CD4-positive, alpha-beta T cell (primary cell): ENCODE data around the gene CIDEB. TPM values are rescaled to one million over a fixed set of nuclear protein-coding genes. Genes with fewer than 3 reads are reported as not detected.

Experiments used
- ATAC-seq: fragments of 200-7000 bp; cut with Tn5 transposase; one replicate; pipeline ENCODE4 v1.10.0; 2022; ENCODE audit warnings: mild to moderate bottlenecking; ENCODE audit not compliant: poor library complexity
- CTCF ChIA-PET: fragments of 350-600 bp; sonication (Branson Sonifier 250); formaldehyde crosslinking; loops from one replicate; lab custom pipeline; 2021; ENCODE audit warnings: antibody characterized with exemption, inconsistent platforms; lab: Charles Lee
- POLR2A ChIA-PET: fragments of 350-600 bp; sonication (Branson Sonifier 250); formaldehyde crosslinking; loops from one replicate; lab custom pipeline; 2021; ENCODE audit warnings: antibody characterized with exemption, inconsistent platforms; lab: Charles Lee
- DNase-seq, 14 experiments: peaks; one replicate each; pipeline ENCODE4 v3.0.0-alpha.2; 2013 to 2020; ENCODE audit warnings: mixed read lengths in 2 of 14
- H3K27ac ChIP-seq, 2 donors: one replicate each; pipeline versions ENCODE4 v1.5.1 to v1.7.0; 2013; ENCODE audit warnings: low read length in 2 of 2, low read depth in 1 of 2, mild to moderate bottlenecking in 1 of 2
- H3K27me3 ChIP-seq, 2 experiments: 1 replicate in 1 of 2; 2 replicates in 1 of 2; pipeline versions ENCODE4 v1.6.1 to v1.7.0; 2013; ENCODE audit warnings: low read length in 2 of 2, control low read depth in 1 of 2, mild to moderate bottlenecking in 1 of 2, moderate library complexity in 1 of 2; ENCODE audit not compliant: insufficient read depth in 2 of 2, control insufficient read depth in 1 of 2
- H3K36me3 ChIP-seq: one replicate; pipeline ENCODE4 v1.6.1; 2013; ENCODE audit warnings: low read length, control low read depth; ENCODE audit not compliant: insufficient read depth
- H3K4me1 ChIP-seq: one replicate; pipeline ENCODE4 v1.6.1; 2013; ENCODE audit warnings: low read length, control low read depth; ENCODE audit not compliant: insufficient read depth
- H3K4me3 ChIP-seq: one replicate; pipeline ENCODE4 v1.5.1; 2013; ENCODE audit warnings: mild to moderate bottlenecking, low read length, moderate library complexity
- H3K9me3 ChIP-seq, 2 experiments: 1 replicate in 1 of 2; 2 replicates in 1 of 2; pipeline versions ENCODE4 v1.6.1 to v1.7.0; 2013; ENCODE audit warnings: low read length in 2 of 2, mild to moderate bottlenecking in 2 of 2, control low read depth in 1 of 2, moderate library complexity in 1 of 2; ENCODE audit not compliant: control insufficient read depth in 1 of 2, insufficient read depth in 1 of 2
- H3K27ac Mint-ChIP-seq: one replicate; pipeline ENCODE4 v1.8.0; 2020; ENCODE audit warnings: mixed read lengths
- H3K27me3 Mint-ChIP-seq: one replicate; pipeline ENCODE4 v1.8.0; 2021; ENCODE audit warnings: mixed read lengths
- H3K36me3 Mint-ChIP-seq: one replicate; pipeline ENCODE4 v1.8.0; 2021; ENCODE audit warnings: low read depth, mixed read lengths
- H3K4me1 Mint-ChIP-seq: one replicate; pipeline ENCODE4 v1.8.0; 2021; ENCODE audit warnings: low read depth, mixed read lengths
- H3K4me3 Mint-ChIP-seq: one replicate; pipeline ENCODE4 v1.8.0; 2020; ENCODE audit warnings: mild to moderate bottlenecking, mixed read lengths
- H3K9me3 Mint-ChIP-seq: one replicate; pipeline ENCODE4 v1.8.0; 2020; ENCODE audit warnings: mixed read lengths
- CTCF ChIP-seq: fragments of 200-600 bp; IDR thresholded peaks from one replicate; pipeline ENCODE4 v1.8.0; 2022; ENCODE audit warnings: antibody characterized with exemption, mild to moderate bottlenecking
- intact Hi-C, 2 experiments: fragments of 100-400 bp; cut with DNase I in 1 of 2; cut with micrococcal nuclease in 1 of 2; formaldehyde crosslinking; loops; one replicate each; pipeline versions ENCODE4 v1.15.1 to v1.9.0; 2023 to 2025; cut with DNase I, micrococcal nuclease
- total RNA-seq, 174 experiments: library from RNA in 2 of 174; stranded (reverse) in 2 of 174; gene quantifications; one replicate each; pipeline ENCODE4 v1.2.3 and lab custom pipeline; 2021 to 2026

Gene CIDEB
- total RNA-seq, 2 experiments from 2014 or later: 7.4 to 9.2 TPM

GRCh38 chr14:24322672-24323071 is 14.9 kb upstream of the CIDEB start:
- Mint-ChIP-seq H3K9me3 (no peaks in the 10 kb centered on the region), H3K4me3 (no peak overlapping the region), H3K27ac (no peak overlapping the region), H3K4me1 (peaks cover 5% of the 10 kb centered on the region), H3K27me3 (peaks cover 10% of the 10 kb centered on the region), H3K36me3 (no peaks in the 10 kb centered on the region)
- Histone ChIP-seq H3K27ac (no peak overlapping the region), H3K36me3 (no peaks in the 10 kb centered on the region), H3K4me1 (peaks cover 8% of the 10 kb centered on the region), H3K4me3 (no peak overlapping the region), H3K27me3 (no peaks in the 10 kb centered on the region), H3K9me3 (peaks cover 0 to 4% of the 10 kb centered on the region in 2 experiments)
- ATAC-seq: no peak
- TF ChIP-seq CTCF: no peak
- intact Hi-C loops: no loop called here
- ChIA-PET POLR2A (no interaction called here), CTCF (interaction anchor here (2.2 kb wide), 1 partner anchor 15 kb away, joined by 5 read pairs; the partner anchor contains the start of gene CIDEB)
- no peak for DNase-seq

DNA sequence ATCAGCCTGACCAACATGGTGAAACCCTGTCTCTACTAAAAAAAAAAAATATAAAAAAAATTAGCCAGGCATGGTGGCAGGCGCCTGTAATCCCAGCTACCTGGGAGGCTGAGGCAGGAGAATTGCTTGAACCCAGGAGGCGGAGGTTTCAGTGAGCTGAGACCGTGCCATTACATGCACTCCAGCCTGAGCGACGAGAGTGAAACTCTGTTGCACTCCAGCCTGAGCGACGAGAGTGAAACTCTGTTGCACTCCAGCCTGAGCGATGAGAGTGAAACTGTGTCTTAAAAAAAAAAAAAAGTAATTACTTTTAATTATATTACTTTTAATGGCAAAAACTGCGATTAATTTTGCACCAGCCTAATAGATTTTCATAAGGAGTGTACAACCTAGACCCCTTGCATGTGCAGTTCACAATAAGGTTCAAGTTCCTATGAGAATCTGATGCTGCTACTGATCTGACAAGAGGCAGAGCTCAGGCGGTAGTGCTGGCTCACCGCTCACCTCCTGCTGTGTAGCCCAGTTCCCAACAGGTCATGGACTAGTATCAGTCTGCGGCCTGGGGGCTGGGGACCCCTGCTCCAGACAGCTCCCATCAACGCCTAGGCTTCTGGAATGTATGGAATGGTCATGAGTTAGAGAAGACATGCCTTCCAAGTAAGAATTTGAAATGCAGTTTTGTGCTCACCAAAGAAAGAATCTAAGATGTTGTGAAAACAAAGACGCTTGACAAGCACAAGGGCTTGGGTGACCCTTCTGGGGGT is 13.6 kb upstream of the CIDEB start:
- TF ChIP-seq CTCF: no peak
- intact Hi-C loops: no loop called here
- ChIA-PET POLR2A (no interaction called here), CTCF (interaction anchor here (2.2 to 2.7 kb wide), 2 partner anchors 12 to 13 kb away, joined by 5 to 10 read pairs; partner anchors contain the start of gene CIDEB)
- peaks cover 0 to 4% of the 10 kb centered on the region in 2 experiments for H3K9me3 ChIP-seq
- H3K4me1 ChIP-seq: peaks cover 6% of the 10 kb centered on the region
- H3K9me3 Mint-ChIP-seq: no peaks in the 10 kb centered on the region
- peaks cover 10% of the 10 kb centered on the region for H3K27me3 Mint-ChIP-seq
- H3K27ac Mint-ChIP-seq: no peak overlapping the region
- H3K27ac ChIP-seq: no peak overlapping the region
- no peak for ATAC-seq
- no peaks in the 10 kb centered on the region for H3K36me3 ChIP-seq
- no peak for DNase-seq
- H3K4me3 Mint-ChIP-seq: no peak overlapping the region
- no peaks in the 10 kb centered on the region for H3K27me3 ChIP-seq
- H3K36me3 Mint-ChIP-seq: no peaks in the 10 kb centered on the region
- H3K4me3 ChIP-seq: no peak overlapping the region
- H3K4me1 Mint-ChIP-seq: peaks cover 6% of the 10 kb centered on the region

DNA sequence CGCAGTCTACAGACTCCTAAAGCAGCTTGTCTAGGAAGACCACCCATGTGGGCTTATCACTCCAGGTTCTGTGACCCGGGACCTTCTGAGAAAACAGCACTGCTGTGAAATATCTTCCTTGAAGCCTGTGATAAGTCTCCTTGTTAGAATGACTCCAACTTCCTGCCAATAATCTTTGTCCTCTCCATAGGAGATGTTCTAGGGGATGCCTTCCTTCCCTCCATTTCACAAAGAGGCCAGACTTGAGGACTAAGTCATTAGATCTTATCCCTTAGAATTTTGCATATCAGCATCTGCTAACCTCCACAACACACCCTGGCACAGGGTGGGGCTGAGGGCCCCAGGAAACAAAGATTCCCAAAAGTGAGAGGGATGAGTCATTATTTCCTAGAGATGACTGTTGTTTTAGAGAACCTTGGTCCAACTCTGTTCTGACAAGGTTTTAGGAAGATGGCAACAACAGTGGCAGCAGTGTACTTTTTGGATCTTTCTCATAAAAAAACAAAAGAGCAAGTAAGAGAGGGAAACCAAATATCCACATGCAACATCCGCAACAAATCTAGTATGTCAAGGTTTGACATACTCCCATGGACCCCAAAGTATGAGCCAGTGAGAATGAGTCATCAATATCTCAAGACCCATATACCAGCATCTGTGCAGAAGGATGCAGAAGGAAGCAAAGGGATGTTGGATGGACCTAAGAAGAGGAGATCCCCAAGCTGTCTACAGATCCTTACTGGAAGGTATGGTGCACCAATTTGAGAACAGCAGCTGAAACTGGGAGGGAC is 9.6 kb upstream of the CIDEB start:
- peaks cover 7% of the 10 kb centered on the region for H3K36me3 ChIP-seq
- no peaks in the 10 kb centered on the region for H3K9me3 Mint-ChIP-seq
- intact Hi-C loops: no loop called here
- H3K4me3 Mint-ChIP-seq: no peak overlapping the region
- H3K9me3 ChIP-seq: no peaks in the 10 kb centered on the region
- no peak for TF ChIP-seq CTCF
- H3K4me3 ChIP-seq: no peak overlapping the region
- DNase-seq (no peak), ATAC-seq (no peak)
- no peaks in the 10 kb centered on the region for H3K27me3 ChIP-seq
- ChIA-PET POLR2A (no interaction called here), CTCF (interaction anchor here (1.2 to 1.4 kb wide), 2 partner anchors 9 to 16 kb away, joined by 5 to 10 read pairs; partner anchors contain the start of gene CIDEB)
- peaks cover 6% of the 10 kb centered on the region for H3K27me3 Mint-ChIP-seq
- H3K4me1 Mint-ChIP-seq: peaks cover 41% of the 10 kb centered on the region
- no peaks in the 10 kb centered on the region for H3K36me3 Mint-ChIP-seq
- H3K27ac ChIP-seq: no peak overlapping the region
- H3K4me1 ChIP-seq: peaks cover 43% of the 10 kb centered on the region
- no peak overlapping the region for H3K27ac Mint-ChIP-seq
